Measurements from ENCODE around the gene LMBR1.

LMBR1 gene

DNA sequence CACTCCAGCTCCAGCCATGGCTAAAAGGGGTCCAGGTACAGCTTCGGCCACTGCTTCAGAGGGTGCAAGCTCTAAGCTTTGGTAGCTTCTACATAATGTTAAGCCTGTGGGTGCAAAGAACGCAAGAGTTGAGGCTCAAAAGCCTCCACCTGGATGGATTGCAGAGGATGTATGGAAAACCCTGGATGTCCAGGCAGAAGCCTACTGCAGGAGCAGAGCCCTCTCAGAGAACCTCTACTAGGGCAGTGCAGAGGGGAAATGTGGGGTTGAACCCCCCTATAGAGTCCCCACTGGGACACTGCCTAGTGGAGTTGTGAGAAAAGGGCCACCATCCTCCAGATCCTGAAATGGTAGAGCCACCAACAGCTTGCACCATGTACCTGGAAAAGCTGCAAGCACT, 263.1 kb downstream of the LMBR1 start:
- FAIRE-seq (no peak), DNase-seq (ENCODE audit: insufficient read length, low spot score) (no peak)
- TF ChIP-seq POLR2A (IDR thresholded peaks at IDR 0.05; ENCODE audit: low read depth, low read length) (no peak), SPI1 (IDR thresholded peaks at IDR 0.05; ENCODE audit: low read depth, low read length) (no peak), POLR2AphosphoS5 (IDR thresholded peaks at IDR 0.05; ENCODE audit: low read depth, low read length) (no peak), POU2F2 (IDR thresholded peaks at IDR 0.05; ENCODE audit: low read depth, low read length) (no peak), PAX5 (IDR thresholded peaks at IDR 0.05; ENCODE audit: insufficient read depth, low read length, severe bottlenecking) (no peak), TAF1 (IDR thresholded peaks at IDR 0.05; ENCODE audit: low read depth, low read length) (no peak)

DNA sequence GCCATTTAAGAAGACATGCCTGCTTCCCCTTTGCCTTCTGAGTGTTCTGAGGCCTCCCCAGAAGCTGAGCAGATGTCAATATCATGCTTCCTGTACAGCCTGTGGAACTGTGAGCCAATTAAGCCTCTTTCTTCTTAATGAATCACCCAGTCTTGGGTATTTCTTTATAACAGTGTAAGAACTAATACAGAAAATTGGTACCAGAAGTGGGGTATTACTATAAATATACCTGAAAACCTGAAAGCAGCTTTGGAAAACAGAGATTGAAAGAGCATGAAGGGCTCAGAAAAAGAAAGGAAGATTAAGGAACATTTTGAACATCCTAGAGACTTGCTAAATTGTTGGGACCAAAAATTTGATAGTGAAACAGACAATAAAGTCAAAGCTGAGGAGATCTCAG, 264.4 kb downstream of the LMBR1 start:
- DNase-seq (ENCODE audit: insufficient read length, low spot score) = no peak
- TF ChIP-seq POLR2A (IDR thresholded peaks at IDR 0.05; ENCODE audit: low read depth, low read length) (no peak), POU2F2 (IDR thresholded peaks at IDR 0.05; ENCODE audit: low read depth, low read length) (no peak), SPI1 (IDR thresholded peaks at IDR 0.05; ENCODE audit: low read depth, low read length) (no peak), POLR2AphosphoS5 (IDR thresholded peaks at IDR 0.05; ENCODE audit: low read depth, low read length) (no peak), PAX5 (IDR thresholded peaks at IDR 0.05; ENCODE audit: insufficient read depth, low read length, severe bottlenecking) (no peak), TAF1 (IDR thresholded peaks at IDR 0.05; ENCODE audit: low read depth, low read length) (no peak)
- no peak for FAIRE-seq

All from GM12891 (cell line).